Lung (tissue), 12 donors: ENCODE results near the gene GABRR1. TPM values are rescaled to one million over a fixed set of nuclear protein-coding genes. Genes with fewer than 3 reads are reported as not detected.
"Not testable (repeated sequence)": the region's sequence is repeated elsewhere in the genome, so short reads cannot be mapped to it uniquely, and the experiment has no call there.

Experiments
- ATAC-seq: fragments of 200-7000 bp; cut with Tn5 transposase; one replicate; pipeline ENCODE4 v1.9.1; 2020; ENCODE audit warnings: moderate number of reproducible peaks; ENCODE audit not compliant: insufficient read depth, low FRiP score
- DNase-seq, 3 donors: peaks; one replicate each; pipeline ENCODE4 v3.0.0-alpha.2; 2013 to 2017
- H3K27ac ChIP-seq, 2 donors: one replicate each; pipeline ENCODE4 v1.5.1; 2013; ENCODE audit warnings: mild to moderate bottlenecking in 2 of 2, moderate library complexity in 2 of 2, control low read depth in 1 of 2, inconsistent platforms in 1 of 2, low read depth in 1 of 2, low read length in 1 of 2
- H3K27me3 ChIP-seq, 3 donors: one replicate each; pipeline ENCODE4 v1.5.1; 2013; ENCODE audit warnings: low read length in 2 of 3; ENCODE audit not compliant: control insufficient read depth in 3 of 3, insufficient read depth in 3 of 3
- H3K36me3 ChIP-seq, 4 donors: one replicate each; pipeline ENCODE4 v1.5.1; 2013; ENCODE audit warnings: low read length in 4 of 4, mild to moderate bottlenecking in 1 of 4, moderate library complexity in 1 of 4; ENCODE audit not compliant: control insufficient read depth in 4 of 4, insufficient read depth in 4 of 4
- H3K4me1 ChIP-seq, 5 donors: one replicate each; pipeline ENCODE4 v1.5.1; 2013; ENCODE audit warnings: low read length in 5 of 5, mild to moderate bottlenecking in 2 of 5, moderate library complexity in 1 of 5; ENCODE audit not compliant: control insufficient read depth in 5 of 5, insufficient read depth in 5 of 5
- H3K4me3 ChIP-seq: one replicate; pipeline ENCODE4 v1.5.1; 2013; ENCODE audit warnings: mild to moderate bottlenecking, control low read depth, moderate library complexity
- H3K9ac ChIP-seq, 2 donors: one replicate each; pipeline ENCODE4 v1.5.1; 2013; ENCODE audit warnings: low read length in 2 of 2, control low read depth in 1 of 2; ENCODE audit not compliant: insufficient read depth in 1 of 2
- H3K9me3 ChIP-seq, 4 donors: one replicate each; pipeline ENCODE4 v1.5.1; 2013; ENCODE audit warnings: low read length in 3 of 4, mild to moderate bottlenecking in 1 of 4, moderate library complexity in 1 of 4; ENCODE audit not compliant: control insufficient read depth in 4 of 4, insufficient read depth in 3 of 4
- WGBS, 2 donors: extraction: QIAGEN DNeasy Blood & Tissue Kit; methylation state at CpG; one replicate each; pipeline ENCODE4 v1.1.7; 2013; 5-methylcytosine and 5-hydroxymethylcytosine counted together
- polyA plus RNA-seq, 2 donors: library from polyadenylated mRNA; stranded (reverse); fragments of 200-250 nt; gene quantifications; one replicate each; pipeline ENCODE4 v1.2.1, GENCODE V29; 2013
- total RNA-seq, 2 donors: library from RNA; depleted of rRNA in 1 of 2; stranded (reverse); fragments of >200 nt in 1 of 2; gene quantifications; one replicate each; pipeline ENCODE4 v1.2.1, GENCODE V29; 2014 to 2021
- TF ChIP-seq, protein P1 (sequence below): IDR thresholded peaks from 2 replicates; pipeline ENCODE4 v1.5.1; 2012; ENCODE audit warnings: mild to moderate bottlenecking; ENCODE audit errors: control extremely low read depth, extremely low read depth
- donor health status: control.
- donor health status: control.
- donor health status: Bipolar disorder and iron deficiency.
- donor health status: healthy.
- donor health status: DM: yes; HTN: yes; CAD: no.

The GABRR1 gene
- total and polyA plus RNA-seq, 4 donors = not detected

DNA sequence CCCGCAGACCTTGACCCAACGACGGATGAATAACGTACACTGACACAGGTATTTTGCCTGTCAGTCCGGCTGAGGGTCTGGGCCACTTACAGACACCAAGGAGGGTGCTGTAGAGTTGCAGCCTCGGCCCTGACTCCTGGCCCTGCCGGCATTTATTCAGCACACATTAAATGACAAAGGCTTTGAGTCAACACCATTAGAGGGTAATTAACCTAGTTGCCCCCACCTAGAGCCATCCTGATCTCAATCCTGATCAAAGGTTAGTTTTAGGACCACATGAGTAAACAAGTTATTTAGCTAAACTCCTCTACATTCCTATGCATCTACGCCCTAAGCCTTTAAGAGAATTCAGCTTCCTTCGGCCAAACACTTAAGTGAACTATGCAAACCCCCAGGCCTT is 83.2 kb downstream of the GABRR1 start:
- Histone ChIP-seq H3K4me1 (no peaks in the 10 kb centered on the region), H3K4me3 (no peak overlapping the region), H3K27ac (no peak overlapping the region), H3K9ac (no peak overlapping the region), H3K27me3 (no peaks in the 10 kb centered on the region), H3K9me3 (peaks cover 0 to 2% (median 0%) of the 10 kb centered on the region in 4 donors), H3K36me3 (no peaks in the 10 kb centered on the region)
- DNase-seq = no peak
- ATAC-seq = no peak
- 91 to 94% methylated on average over 9 of the region's 9 CpGs for WGBS, 2 donors
- TF ChIP-seq, protein P1, sequence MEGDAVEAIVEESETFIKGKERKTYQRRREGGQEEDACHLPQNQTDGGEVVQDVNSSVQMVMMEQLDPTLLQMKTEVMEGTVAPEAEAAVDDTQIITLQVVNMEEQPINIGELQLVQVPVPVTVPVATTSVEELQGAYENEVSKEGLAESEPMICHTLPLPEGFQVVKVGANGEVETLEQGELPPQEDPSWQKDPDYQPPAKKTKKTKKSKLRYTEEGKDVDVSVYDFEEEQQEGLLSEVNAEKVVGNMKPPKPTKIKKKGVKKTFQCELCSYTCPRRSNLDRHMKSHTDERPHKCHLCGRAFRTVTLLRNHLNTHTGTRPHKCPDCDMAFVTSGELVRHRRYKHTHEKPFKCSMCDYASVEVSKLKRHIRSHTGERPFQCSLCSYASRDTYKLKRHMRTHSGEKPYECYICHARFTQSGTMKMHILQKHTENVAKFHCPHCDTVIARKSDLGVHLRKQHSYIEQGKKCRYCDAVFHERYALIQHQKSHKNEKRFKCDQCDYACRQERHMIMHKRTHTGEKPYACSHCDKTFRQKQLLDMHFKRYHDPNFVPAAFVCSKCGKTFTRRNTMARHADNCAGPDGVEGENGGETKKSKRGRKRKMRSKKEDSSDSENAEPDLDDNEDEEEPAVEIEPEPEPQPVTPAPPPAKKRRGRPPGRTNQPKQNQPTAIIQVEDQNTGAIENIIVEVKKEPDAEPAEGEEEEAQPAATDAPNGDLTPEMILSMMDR = no peak

DNA sequence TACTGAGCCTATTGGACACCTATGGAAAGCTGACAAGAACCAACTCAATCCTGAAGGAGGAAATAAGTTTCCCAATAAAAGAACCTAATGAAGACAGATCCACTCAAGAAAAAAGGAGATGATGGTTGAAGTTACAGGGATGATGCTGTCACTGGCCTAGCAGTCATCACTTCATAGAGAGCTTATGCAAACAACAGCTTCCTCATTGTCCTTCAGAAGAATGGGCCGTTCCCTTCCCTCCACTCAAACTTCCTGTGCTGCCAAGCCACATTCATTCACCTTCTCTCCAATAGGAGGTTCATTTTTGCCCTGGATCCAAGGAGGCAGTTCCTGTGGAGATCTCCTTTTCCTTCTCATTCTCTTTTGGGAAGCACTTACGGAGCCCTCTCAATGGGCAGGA is 85.1 kb downstream of the GABRR1 start:
- Histone ChIP-seq H3K4me1 (no peaks in the 10 kb centered on the region), H3K27ac (no peak overlapping the region), H3K4me3 (no peak overlapping the region), H3K36me3 (no peaks in the 10 kb centered on the region), H3K9ac (no peak overlapping the region), H3K9me3 (peaks cover 0 to 2% (median 0%) of the 10 kb centered on the region in 4 donors), H3K27me3 (no peaks in the 10 kb centered on the region)
- TF ChIP-seq, protein P1 = no peak
- WGBS, 2 donors = 53 to 68% methylated on average over 2 of the region's 2 CpGs
- DNase-seq = no peak
- no peak for ATAC-seq

DNA sequence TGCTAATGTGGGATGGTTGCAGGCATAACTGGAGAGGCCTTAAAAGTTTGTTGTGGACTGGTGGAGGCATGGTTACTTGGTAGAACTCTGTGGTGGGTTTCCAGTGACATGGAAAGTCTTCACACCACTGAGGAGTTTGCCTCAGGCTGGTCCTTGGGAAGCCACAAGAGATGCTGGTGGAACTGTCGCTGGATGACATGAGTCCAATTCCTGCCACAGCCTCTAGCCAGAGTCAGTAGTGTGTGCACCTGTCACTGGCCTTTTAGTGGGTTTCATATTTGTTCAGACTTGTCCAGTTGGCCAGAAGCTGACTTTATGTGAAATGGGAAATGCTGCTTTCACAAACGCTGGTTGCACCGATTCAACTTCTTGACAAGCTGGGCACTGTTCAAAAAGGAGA is 85.6 kb downstream of the GABRR1 start:
- 92 to 94% methylated on average over 3 of the region's 3 CpGs for WGBS, 2 donors
- H3K4me3 ChIP-seq = no peak overlapping the region
- H3K36me3 ChIP-seq = no peaks in the 10 kb centered on the region
- ATAC-seq (no peak), DNase-seq (no peak)
- no peaks in the 10 kb centered on the region for H3K27me3 ChIP-seq
- TF ChIP-seq, protein P1 = no peak
- no peak overlapping the region for H3K9ac ChIP-seq
- H3K9me3 ChIP-seq = peaks cover 0 to 2% (median 0%) of the 10 kb centered on the region in 4 donors
- no peak overlapping the region for H3K27ac ChIP-seq
- H3K4me1 ChIP-seq = no peaks in the 10 kb centered on the region

DNA sequence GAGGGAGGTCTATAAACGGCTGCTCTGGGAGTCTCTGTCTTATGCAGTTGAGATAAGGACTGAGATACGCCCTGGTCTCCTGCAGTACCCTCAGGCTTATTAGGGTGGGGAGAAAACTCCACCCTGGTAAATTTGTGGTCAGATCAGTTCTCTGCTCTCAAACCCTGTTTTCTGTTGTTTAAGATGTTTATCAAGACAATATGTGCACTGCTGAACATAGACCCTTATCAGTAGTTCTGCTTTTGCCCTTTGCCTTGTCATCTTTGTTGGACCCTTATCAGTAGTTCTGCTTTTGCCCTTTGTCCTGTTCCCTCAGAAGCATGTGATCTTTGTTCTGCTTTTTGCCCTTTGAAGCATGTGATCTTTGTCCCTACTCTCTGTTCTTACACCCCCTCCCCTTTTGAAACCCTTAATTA is 88.9 kb downstream of the GABRR1 start:
- H3K27ac ChIP-seq = not testable (repeated sequence)

More for the DNA sequence above, 88.9 kb downstream of the GABRR1 start:
- not testable (repeated sequence) for ATAC-seq, H3K9me3 ChIP-seq, H3K4me3 ChIP-seq, H3K36me3 ChIP-seq, H3K27me3 ChIP-seq, H3K4me1 ChIP-seq, DNase-seq, H3K9ac ChIP-seq
- WGBS, 2 donors = 62 to 76% methylated on average over 2 of the region's 2 CpGs

Other genes starting within 250 kb of the GABRR1 start
- gene PNRC1, start 136.6 kb downstream of the GABRR1 start, total RNA-seq = 100 to 1,000 TPM; 127 to 329 TPM
- 100 to 1,000 TPM in 1 of 2 donors, 10 to 100 TPM in 1; 54.9 to 155 TPM for gene PNRC1, start 136.6 kb downstream of the GABRR1 start, polyA plus RNA-seq
- gene SRSF12, start 99.3 kb downstream of the GABRR1 start, total RNA-seq = 1 to 10 TPM in 1 of 2 donors, under 1 TPM in 1; 0.49 to 4.0 TPM
- under 1 TPM; 0.55 to 0.79 TPM for gene SRSF12, start 99.3 kb downstream of the GABRR1 start, polyA plus RNA-seq
- 10 to 100 TPM in 1 of 2 donors, 1 to 10 TPM in 1; 7.5 to 21.5 TPM for gene PM20D2, start 71.3 kb downstream of the GABRR1 start, total RNA-seq
- 1 to 10 TPM; 3.1 to 5.8 TPM for gene PM20D2, start 71.3 kb downstream of the GABRR1 start, polyA plus RNA-seq
- 1 to 10 TPM; 1.3 to 1.5 TPM for gene GABRR2, start 97.9 kb upstream of the GABRR1 start, total RNA-seq
- 1 to 10 TPM in 1 of 2 donors, under 1 TPM in 1; 0.33 to 1.5 TPM for gene GABRR2, start 97.9 kb upstream of the GABRR1 start, polyA plus RNA-seq
- 10 to 100 TPM; 40.5 to 42.5 TPM for gene UBE2J1, start 135.4 kb upstream of the GABRR1 start, total RNA-seq
- 10 to 100 TPM; 24.3 to 51.0 TPM for gene UBE2J1, start 135.4 kb upstream of the GABRR1 start, polyA plus RNA-seq
- gene RRAGD, start 194.9 kb upstream of the GABRR1 start, total RNA-seq = 10 to 100 TPM; 12.7 to 40.2 TPM
- 10 to 100 TPM; 16.4 to 17.1 TPM for gene RRAGD, start 194.9 kb upstream of the GABRR1 start, polyA plus RNA-seq
- 10 to 100 TPM; 22.8 to 29.4 TPM for gene ANKRD6, start 215.8 kb upstream of the GABRR1 start, total RNA-seq
- 1 to 10 TPM; 4.4 to 9.2 TPM for gene ANKRD6, start 215.8 kb upstream of the GABRR1 start, polyA plus RNA-seq